GM10266 (cell line): ENCODE measurements around the gene SCFD1.

Experiments used
- DNase-seq: peaks from one replicate; pipeline ENCODE4 v3.0.0; 2012; ENCODE audit errors: extremely low spot score
- TF ChIP-seq, protein P1 (sequence below): IDR thresholded peaks from 2 replicates; pipeline ENCODE4 v1.5.1; 2012; ENCODE audit warnings: mild to moderate bottlenecking, low read depth; ENCODE audit not compliant: control insufficient read depth, insufficient read depth; ENCODE audit errors: missing control alignments

SCFD1 gene

DNA sequence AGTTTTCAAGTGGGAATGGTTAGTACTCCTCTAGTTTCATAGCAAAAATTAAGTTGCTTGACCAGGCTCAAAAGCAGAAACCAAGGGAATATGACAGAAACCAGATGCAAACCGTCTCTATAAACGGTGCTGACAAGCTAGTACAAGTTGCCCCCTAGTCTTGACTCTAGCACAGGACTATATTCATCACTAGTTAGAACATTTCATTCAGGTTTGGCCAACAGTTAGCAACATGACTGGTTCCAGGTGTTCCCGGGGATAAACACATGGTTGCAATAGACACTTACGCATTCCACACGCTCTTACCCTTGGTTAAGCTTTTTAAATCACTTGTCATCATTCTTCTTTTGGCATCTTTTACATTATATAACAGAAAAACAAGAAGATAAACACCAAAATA is 103.6 kb downstream of the SCFD1 start:
- TF ChIP-seq, protein P1, sequence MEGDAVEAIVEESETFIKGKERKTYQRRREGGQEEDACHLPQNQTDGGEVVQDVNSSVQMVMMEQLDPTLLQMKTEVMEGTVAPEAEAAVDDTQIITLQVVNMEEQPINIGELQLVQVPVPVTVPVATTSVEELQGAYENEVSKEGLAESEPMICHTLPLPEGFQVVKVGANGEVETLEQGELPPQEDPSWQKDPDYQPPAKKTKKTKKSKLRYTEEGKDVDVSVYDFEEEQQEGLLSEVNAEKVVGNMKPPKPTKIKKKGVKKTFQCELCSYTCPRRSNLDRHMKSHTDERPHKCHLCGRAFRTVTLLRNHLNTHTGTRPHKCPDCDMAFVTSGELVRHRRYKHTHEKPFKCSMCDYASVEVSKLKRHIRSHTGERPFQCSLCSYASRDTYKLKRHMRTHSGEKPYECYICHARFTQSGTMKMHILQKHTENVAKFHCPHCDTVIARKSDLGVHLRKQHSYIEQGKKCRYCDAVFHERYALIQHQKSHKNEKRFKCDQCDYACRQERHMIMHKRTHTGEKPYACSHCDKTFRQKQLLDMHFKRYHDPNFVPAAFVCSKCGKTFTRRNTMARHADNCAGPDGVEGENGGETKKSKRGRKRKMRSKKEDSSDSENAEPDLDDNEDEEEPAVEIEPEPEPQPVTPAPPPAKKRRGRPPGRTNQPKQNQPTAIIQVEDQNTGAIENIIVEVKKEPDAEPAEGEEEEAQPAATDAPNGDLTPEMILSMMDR = no peak

GRCh38 chr14:30728471-30728870 is 106.4 kb downstream of the SCFD1 start:
- TF ChIP-seq, protein P1 = no peak
- DNase-seq = no peak

More for the DNA sequence above, 103.6 kb downstream of the SCFD1 start:
- DNase-seq = no peak

GRCh38 chr14:30737916-30738315 is 115.8 kb downstream of the SCFD1 start:
- TF ChIP-seq, protein P1 = no peak
- no peak for DNase-seq

- TF ChIP-seq, protein P1 = no peak
- no peak for DNase-seq
Measured at GRCh38 chr14:30738978-30739377, 116.9 kb downstream of the SCFD1 start.

- TF ChIP-seq, protein P1 = no peak
Measured at GRCh38 chr14:30748343-30748742, 126.2 kb downstream of the SCFD1 start.

DNA sequence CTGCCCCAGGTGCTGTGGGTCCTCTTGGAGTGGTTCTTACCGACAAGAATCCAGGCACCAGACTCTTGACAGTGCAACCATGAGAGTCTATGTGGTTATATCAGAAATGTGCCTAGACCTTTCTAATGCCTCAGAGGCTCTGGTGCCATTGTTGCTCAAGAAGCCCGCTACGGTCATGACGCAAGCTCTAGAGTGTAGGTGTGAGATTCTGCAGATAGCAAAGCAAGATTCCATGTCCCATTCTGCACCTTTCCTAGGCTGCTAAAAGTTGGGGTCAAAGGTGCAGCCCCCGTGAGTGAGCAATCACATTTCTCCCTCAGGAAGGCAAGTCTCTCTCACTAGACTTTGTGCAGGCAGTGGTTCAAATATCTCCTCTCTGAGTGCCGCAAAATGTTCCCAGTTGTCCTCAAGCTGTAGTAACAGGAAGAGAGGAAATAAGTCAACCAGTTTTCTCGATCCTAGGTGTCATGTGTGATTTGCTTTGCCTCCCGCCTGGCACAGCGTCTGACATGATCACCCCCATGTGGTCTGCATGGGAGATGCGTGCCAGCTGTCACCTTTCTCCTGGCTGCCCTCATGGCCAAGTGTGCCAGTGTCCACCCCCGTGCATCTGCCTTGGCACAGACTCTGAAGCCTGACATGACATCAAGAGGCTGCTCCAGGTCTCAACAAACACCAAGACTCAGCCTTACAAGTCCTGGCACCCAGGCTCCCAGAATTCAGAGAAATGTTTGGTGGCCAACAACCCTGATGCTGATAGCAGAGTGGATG is 129.7 kb downstream of the SCFD1 start:
- no peak for DNase-seq
- TF ChIP-seq, protein P1 = no peak

More at GRCh38 chr14:30748343-30748742, 126.2 kb downstream of the SCFD1 start:
- DNase-seq = no peak

GRCh38 chr14:30753452-30753851 is 131.3 kb downstream of the SCFD1 start:
- TF ChIP-seq, protein P1 = no peak
- DNase-seq = no peak
